Central memory CD8-positive, alpha-beta T cell (primary cell): Measurements from ENCODE around the gene CNIH2.

Source experiments
- ATAC-seq: fragments of 150-1000 bp; cut with Tn5 transposase; replicated peaks from 2 replicates; pipeline ENCODE4 v1.10.0; 2022; ENCODE audit warnings: mild to moderate bottlenecking, moderate FRiP score, moderate number of reproducible peaks; ENCODE audit not compliant: poor library complexity, severe bottlenecking; ENCODE audit errors: extremely low read depth
- DNase-seq, 2 donors: peaks; one replicate each; pipeline ENCODE4 v3.0.0; 2021; ENCODE audit warnings: low spot score in 2 of 2
- H3K27ac Mint-ChIP-seq: one replicate; pipeline ENCODE4 v1.8.0; 2022; ENCODE audit warnings: low read depth, mild to moderate bottlenecking, moderate library complexity, mixed read lengths
- H3K27me3 Mint-ChIP-seq: one replicate; pipeline ENCODE4 v1.8.0; 2022; ENCODE audit warnings: mixed read lengths
- H3K36me3 Mint-ChIP-seq: one replicate; pipeline ENCODE4 v1.8.0; 2022; ENCODE audit warnings: mild to moderate bottlenecking, moderate library complexity, mixed read lengths; ENCODE audit not compliant: insufficient read depth
- H3K4me1 Mint-ChIP-seq: one replicate; pipeline ENCODE4 v1.8.0; 2022; ENCODE audit warnings: mixed read lengths
- H3K4me3 Mint-ChIP-seq: one replicate; pipeline ENCODE4 v1.8.0; 2022; ENCODE audit warnings: mild to moderate bottlenecking, moderate library complexity, mixed read lengths
- H3K9me3 Mint-ChIP-seq: one replicate; pipeline ENCODE4 v1.8.0; 2022; ENCODE audit warnings: mixed read lengths

CNIH2 gene

GRCh38 chr11:66262696-66263095, 15.3 kb upstream of the CNIH2 start:
- DNase-seq: no peak
- no peak for ATAC-seq
- H3K9me3 Mint-ChIP-seq: no peaks in the 10 kb centered on the region
- no peak overlapping the region for H3K4me3 Mint-ChIP-seq
- peaks cover 40% of the 10 kb centered on the region for H3K36me3 Mint-ChIP-seq
- H3K27me3 Mint-ChIP-seq: no peaks in the 10 kb centered on the region
- no peak overlapping the region for H3K27ac Mint-ChIP-seq
- H3K4me1 Mint-ChIP-seq: peaks cover 31% of the 10 kb centered on the region

- Mint-ChIP-seq H3K27me3 (no peaks in the 10 kb centered on the region), H3K9me3 (no peaks in the 10 kb centered on the region), H3K4me1 (peaks cover 36% of the 10 kb centered on the region), H3K4me3 (no peak overlapping the region), H3K27ac (no peak overlapping the region), H3K36me3 (peaks cover 40% of the 10 kb centered on the region)
- no peak for DNase-seq
- no peak for ATAC-seq
Observed at GRCh38 chr11:66263231-66263630, 14.7 kb upstream of the CNIH2 start.

DNA sequence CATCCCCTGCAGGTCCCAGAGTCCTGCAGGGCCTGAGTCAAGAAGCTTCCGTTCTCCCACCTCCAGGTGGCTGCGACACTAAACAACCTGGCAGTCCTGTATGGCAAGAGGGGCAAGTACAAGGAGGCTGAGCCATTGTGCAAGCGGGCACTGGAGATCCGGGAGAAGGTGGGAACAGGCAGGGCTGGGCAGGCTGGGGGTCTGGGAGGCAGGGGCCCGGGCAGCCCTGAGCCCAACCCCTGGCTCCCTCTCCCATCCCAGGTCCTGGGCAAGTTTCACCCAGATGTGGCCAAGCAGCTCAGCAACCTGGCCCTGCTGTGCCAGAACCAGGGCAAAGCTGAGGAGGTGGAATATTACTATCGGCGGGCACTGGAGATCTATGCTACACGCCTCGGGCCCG, 14.2 kb upstream of the CNIH2 start:
- Mint-ChIP-seq H3K27ac (no peak overlapping the region), H3K4me1 (peaks cover 32% of the 10 kb centered on the region), H3K4me3 (no peak overlapping the region), H3K36me3 (peaks cover 41% of the 10 kb centered on the region), H3K27me3 (no peaks in the 10 kb centered on the region), H3K9me3 (no peaks in the 10 kb centered on the region)
- ATAC-seq (no peak), DNase-seq (no peak)

GRCh38 chr11:66264383-66264782, 13.6 kb upstream of the CNIH2 start:
- Mint-ChIP-seq H3K4me1 (peaks cover 30% of the 10 kb centered on the region), H3K27ac (no peak overlapping the region), H3K9me3 (no peaks in the 10 kb centered on the region), H3K4me3 (no peak overlapping the region), H3K36me3 (peaks cover 44% of the 10 kb centered on the region), H3K27me3 (no peaks in the 10 kb centered on the region)
- ATAC-seq: no peak
- no peak for DNase-seq

- Mint-ChIP-seq H3K36me3 (peaks cover 43% of the 10 kb centered on the region), H3K9me3 (no peaks in the 10 kb centered on the region), H3K4me1 (peaks cover 30% of the 10 kb centered on the region), H3K27ac (no peak overlapping the region), H3K27me3 (no peaks in the 10 kb centered on the region), H3K4me3 (no peak overlapping the region)
- no peak for DNase-seq
- ATAC-seq: no peak
Observed at GRCh38 chr11:66264914-66265313, 13.1 kb upstream of the CNIH2 start.

- Mint-ChIP-seq H3K27me3 (no peaks in the 10 kb centered on the region), H3K27ac (no peak overlapping the region), H3K9me3 (no peaks in the 10 kb centered on the region), H3K4me1 (peaks cover 33% of the 10 kb centered on the region), H3K36me3 (peaks cover 40% of the 10 kb centered on the region), H3K4me3 (no peak overlapping the region)
- ATAC-seq (no peak), DNase-seq (no peak)
Observed at GRCh38 chr11:66265531-66266377, 12.2 kb upstream of the CNIH2 start.

DNA sequence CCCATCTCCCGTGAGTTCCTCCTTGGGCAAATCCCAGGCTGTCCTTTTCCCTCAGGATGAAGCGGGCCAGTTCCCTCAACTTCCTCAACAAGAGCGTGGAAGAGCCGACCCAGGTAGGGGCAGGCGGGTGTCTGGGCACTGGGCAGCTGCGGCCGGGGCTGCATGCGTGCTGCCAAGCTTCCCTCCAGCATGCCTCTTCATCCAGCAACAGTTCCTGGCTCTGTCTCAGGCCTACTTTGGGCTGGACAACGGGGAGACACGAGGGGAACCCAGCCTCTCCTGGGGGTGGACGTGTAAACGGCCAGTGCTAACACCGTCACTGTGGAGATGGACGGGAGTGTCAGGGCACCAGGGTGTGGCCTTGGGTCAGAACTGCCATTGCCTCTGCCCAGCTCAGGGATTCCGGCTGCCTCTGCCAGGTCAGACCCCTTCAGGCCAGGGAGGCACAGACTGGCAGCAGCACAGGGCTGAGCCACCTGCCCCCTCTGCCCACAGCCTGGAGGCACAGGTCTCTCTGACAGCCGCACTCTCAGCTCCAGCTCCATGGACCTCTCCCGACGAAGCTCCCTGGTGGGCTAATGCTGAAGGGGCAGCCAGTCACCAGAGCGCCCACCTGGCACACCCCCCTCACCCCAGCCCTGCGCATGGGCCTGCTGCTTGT, 11.5 kb upstream of the CNIH2 start:
- H3K36me3 Mint-ChIP-seq: peaks cover 40% of the 10 kb centered on the region
- no peak for DNase-seq
- H3K9me3 Mint-ChIP-seq: no peaks in the 10 kb centered on the region
- peak overlapping the region; percentile 10 for H3K27ac Mint-ChIP-seq
- no peaks in the 10 kb centered on the region for H3K27me3 Mint-ChIP-seq
- ATAC-seq: no peak
- H3K4me1 Mint-ChIP-seq: peaks cover 37% of the 10 kb centered on the region
- H3K4me3 Mint-ChIP-seq: no peak overlapping the region

DNA sequence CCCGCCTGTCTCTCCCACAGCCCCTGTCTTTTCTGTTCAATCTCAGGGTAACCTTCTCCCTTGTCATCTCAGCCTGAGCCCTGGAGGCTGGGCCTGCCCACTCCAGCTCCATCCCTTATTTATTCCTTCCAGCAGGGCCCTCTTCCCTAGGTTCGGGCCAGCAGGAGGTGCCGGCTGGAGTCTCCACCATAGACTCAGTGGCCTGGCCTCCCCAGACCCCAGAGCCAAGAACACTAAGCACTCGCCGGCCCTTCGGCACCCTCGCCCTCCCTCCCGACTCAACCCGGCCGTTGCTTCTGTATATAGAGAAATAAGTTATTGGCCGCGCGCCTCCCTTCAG, 11.0 kb upstream of the CNIH2 start:
- Mint-ChIP-seq H3K27me3 (no peaks in the 10 kb centered on the region), H3K4me3 (peak overlapping the region; percentile 94), H3K4me1 (peaks cover 42% of the 10 kb centered on the region), H3K9me3 (no peaks in the 10 kb centered on the region), H3K27ac (peak overlapping the region; percentile 10), H3K36me3 (peaks cover 44% of the 10 kb centered on the region)
- DNase-seq (no peak), ATAC-seq (no peak)

DNA sequence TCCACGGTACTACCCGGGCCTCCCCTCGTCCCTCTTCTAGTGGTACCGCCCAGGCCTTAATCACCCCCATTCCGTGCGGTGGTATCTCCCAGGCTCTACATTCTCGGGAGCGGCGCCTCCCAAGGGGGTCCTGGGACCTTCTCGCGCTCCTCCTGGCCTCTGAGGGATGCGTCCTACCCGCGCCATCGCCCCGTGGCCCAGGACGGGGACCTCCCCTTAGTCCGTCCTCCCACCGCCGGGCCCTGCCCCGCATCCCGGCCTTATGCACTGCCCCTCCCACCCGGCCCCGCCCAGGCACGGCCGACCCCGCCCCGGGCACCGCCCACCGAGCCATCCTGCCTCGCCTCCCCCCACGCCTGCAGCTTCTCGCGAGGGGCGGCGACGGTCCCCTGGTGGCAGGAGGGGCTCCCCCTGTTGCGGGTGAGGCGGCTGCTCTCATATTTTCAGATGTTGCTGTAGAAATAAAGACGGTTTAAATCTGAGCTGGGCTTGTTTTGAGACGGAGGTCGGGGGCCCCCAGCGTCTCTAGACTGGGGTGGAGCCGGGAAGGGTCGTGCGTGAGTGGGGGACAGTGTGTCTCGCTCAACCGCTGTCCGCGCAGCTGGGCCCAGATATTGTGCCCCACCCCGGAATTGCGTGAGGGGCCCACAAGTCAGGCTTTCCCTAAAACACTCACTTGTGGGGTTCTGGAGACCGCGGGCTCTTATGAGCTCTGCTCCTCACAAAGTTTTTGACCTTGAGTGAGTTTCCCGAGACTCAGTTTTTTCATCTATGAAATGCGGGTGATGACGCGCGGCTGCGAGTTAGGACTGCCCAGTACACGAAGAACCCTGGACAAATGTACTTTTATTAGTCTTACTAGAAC, 10.4 kb upstream of the CNIH2 start:
- ATAC-seq: peak; percentile 59
- H3K36me3 Mint-ChIP-seq: peaks cover 47% of the 10 kb centered on the region

GRCh38 chr11:66268244-66268951, 9.6 kb upstream of the CNIH2 start, which contains the start of gene RAB1B:
RAB1B (plus strand) TSS chr11:66268639; CDS start chr11:66268680, 41 bp downstream.
- Mint-ChIP-seq H3K36me3 (peaks cover 47% of the 10 kb centered on the region), H3K27me3 (no peaks in the 10 kb centered on the region), H3K9me3 (no peaks in the 10 kb centered on the region), H3K27ac (peak within 1 kb of the TSS; percentile 97), H3K4me1 (peaks cover 54% of the 10 kb centered on the region), H3K4me3 (peak within 1 kb of the TSS; percentile 94)
- peak; percentile 99 for DNase-seq
- peak; percentile 84 for ATAC-seq

More for the DNA sequence above, 10.4 kb upstream of the CNIH2 start:
- Mint-ChIP-seq H3K4me1 (peaks cover 46% of the 10 kb centered on the region), H3K27me3 (no peaks in the 10 kb centered on the region), H3K27ac (peak overlapping the region; percentile 97), H3K9me3 (no peaks in the 10 kb centered on the region), H3K4me3 (peak overlapping the region; percentile 94)
- peak; percentile 64 to 69 for DNase-seq

DNA sequence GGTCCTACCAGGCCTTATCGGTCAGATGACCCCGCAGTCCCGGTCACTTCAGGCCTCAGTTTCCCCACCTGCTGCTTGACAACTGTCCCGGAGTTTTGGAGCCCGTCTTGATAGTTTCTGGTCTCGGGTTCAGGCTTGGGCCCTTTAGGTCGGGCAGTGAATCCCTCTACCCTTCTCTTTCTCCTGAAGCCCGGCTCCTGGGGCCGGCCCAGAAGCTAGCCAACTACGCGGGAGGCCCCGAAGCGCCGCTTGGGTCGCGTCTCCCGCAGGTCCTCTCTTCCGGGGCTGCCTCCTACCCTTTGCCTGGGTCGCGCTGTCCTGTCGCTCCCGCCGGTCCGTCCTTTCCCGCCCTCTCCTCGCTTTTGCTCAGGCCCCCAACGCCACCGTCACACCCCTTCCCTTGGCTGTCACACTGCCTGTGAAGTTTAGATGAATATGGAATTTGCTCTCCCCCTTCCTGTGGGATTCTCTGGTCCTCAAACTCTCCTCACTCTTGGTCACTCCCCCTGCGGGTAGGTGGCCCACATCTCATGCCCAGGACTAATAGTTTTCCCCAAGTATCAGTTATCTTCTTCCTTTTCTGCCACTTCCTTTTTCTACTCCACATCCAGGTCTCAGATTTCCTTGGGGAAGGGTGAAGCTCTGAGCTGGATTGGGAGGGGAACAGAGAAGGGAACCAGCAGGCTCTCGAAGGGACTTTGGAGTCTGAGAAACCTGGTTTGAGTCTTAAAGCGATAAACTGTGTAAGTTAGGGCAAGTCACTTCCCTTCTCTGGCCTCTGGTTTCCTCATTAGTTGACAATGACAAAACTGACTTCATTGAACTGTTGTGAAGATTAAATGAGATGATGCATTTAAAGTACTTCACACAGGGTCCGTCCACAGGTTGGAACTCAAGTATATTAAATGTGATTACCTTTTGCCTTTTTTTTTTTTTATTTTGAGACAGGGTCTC, 8.7 kb upstream of the CNIH2 start:
- Mint-ChIP-seq H3K36me3 (peaks cover 47% of the 10 kb centered on the region), H3K4me3 (peak overlapping the region; percentile 94), H3K27ac (peak overlapping the region; percentile 97), H3K4me1 (peaks cover 62% of the 10 kb centered on the region), H3K27me3 (no peaks in the 10 kb centered on the region), H3K9me3 (no peaks in the 10 kb centered on the region)
- DNase-seq (no peak), ATAC-seq (no peak)
